ENCODE results near the gene ZDHHC7.

DNA sequence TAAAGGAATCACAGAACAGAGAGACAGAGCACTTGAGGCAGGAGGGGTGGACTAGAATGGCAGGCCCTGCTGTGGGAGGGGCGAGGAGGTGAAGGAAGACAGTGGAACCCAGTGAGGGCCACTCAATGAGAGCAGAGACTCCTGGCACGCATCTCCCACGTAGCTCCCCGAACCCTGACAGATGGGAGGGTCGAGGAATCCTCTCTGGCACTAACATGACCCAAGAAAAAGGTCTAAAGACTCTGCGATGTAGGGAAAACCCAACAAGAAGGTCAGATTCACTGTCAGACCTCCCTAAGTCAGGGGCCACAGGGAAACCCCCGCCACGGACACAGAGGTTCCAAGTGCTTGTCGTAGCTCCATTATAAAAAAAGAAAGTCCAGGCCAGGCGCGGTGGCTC lies 15.0 kb downstream of the ZDHHC7 start:
- no peak for TF ChIP-seq EZH2 (IDR thresholded peaks at IDR 0.05)
- TF ChIP-seq, protein P1, sequence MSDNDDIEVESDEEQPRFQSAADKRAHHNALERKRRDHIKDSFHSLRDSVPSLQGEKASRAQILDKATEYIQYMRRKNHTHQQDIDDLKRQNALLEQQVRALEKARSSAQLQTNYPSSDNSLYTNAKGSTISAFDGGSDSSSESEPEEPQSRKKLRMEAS (IDR thresholded peaks at IDR 0.05): no peak
- TF ChIP-seq, protein P2, sequence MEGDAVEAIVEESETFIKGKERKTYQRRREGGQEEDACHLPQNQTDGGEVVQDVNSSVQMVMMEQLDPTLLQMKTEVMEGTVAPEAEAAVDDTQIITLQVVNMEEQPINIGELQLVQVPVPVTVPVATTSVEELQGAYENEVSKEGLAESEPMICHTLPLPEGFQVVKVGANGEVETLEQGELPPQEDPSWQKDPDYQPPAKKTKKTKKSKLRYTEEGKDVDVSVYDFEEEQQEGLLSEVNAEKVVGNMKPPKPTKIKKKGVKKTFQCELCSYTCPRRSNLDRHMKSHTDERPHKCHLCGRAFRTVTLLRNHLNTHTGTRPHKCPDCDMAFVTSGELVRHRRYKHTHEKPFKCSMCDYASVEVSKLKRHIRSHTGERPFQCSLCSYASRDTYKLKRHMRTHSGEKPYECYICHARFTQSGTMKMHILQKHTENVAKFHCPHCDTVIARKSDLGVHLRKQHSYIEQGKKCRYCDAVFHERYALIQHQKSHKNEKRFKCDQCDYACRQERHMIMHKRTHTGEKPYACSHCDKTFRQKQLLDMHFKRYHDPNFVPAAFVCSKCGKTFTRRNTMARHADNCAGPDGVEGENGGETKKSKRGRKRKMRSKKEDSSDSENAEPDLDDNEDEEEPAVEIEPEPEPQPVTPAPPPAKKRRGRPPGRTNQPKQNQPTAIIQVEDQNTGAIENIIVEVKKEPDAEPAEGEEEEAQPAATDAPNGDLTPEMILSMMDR (IDR thresholded peaks at IDR 0.05 in 2 of 3, conservative IDR thresholded peaks at IDR 0.05 in 1 of 3; ENCODE audit: borderline replicate concordance in 1 of 3, insufficient read depth in 1 of 3, low read depth in 2 of 3, low read length in 2 of 3): no peak
- TF ChIP-seq POLR2A (IDR thresholded peaks at IDR 0.05; ENCODE audit: borderline replicate concordance, extremely low read depth, insufficient read depth, insufficient read length): no peak
- no peak for TF ChIP-seq POLR2AphosphoS5 (IDR thresholded peaks at IDR 0.05; ENCODE audit: low read depth, low read length)
- TF ChIP-seq EGR1 (IDR thresholded peaks at IDR 0.05; ENCODE audit: low read depth): no peak
- no peak for TF ChIP-seq JUND (IDR thresholded peaks at IDR 0.05)
- no peak for TF ChIP-seq ZNF274 (IDR thresholded peaks at IDR 0.05; ENCODE audit: low read depth, low read length)
- TF ChIP-seq ZFX (IDR thresholded peaks at IDR 0.05): no peak
- no peak for TF ChIP-seq EZH2phosphoT487 (IDR thresholded peaks at IDR 0.05; ENCODE audit: borderline replicate concordance)
- no peak for TF ChIP-seq ZBTB33 (IDR thresholded peaks at IDR 0.05; ENCODE audit: extremely low read depth, insufficient replicate concordance, low read length)
